Measurements from ENCODE around the gene GRM7.

GRM7 gene

GRCh38 chr3:7589526-7589925 is 728.6 kb downstream of the GRM7 start:
- TF ChIP-seq, protein P1, sequence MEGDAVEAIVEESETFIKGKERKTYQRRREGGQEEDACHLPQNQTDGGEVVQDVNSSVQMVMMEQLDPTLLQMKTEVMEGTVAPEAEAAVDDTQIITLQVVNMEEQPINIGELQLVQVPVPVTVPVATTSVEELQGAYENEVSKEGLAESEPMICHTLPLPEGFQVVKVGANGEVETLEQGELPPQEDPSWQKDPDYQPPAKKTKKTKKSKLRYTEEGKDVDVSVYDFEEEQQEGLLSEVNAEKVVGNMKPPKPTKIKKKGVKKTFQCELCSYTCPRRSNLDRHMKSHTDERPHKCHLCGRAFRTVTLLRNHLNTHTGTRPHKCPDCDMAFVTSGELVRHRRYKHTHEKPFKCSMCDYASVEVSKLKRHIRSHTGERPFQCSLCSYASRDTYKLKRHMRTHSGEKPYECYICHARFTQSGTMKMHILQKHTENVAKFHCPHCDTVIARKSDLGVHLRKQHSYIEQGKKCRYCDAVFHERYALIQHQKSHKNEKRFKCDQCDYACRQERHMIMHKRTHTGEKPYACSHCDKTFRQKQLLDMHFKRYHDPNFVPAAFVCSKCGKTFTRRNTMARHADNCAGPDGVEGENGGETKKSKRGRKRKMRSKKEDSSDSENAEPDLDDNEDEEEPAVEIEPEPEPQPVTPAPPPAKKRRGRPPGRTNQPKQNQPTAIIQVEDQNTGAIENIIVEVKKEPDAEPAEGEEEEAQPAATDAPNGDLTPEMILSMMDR (IDR thresholded peaks at IDR 0.05; ENCODE audit: low read depth, low read length, missing control alignments): no peak
- DNase-seq (ENCODE audit: low read depth): no peak
- in situ Hi-C loops (cut with HindIII; ENCODE audit: low sequenced_read_pairs): no loop called here
- no peak overlapping the region for H3K4me3 ChIP-seq (ENCODE audit: low read depth, low read length)

DNA sequence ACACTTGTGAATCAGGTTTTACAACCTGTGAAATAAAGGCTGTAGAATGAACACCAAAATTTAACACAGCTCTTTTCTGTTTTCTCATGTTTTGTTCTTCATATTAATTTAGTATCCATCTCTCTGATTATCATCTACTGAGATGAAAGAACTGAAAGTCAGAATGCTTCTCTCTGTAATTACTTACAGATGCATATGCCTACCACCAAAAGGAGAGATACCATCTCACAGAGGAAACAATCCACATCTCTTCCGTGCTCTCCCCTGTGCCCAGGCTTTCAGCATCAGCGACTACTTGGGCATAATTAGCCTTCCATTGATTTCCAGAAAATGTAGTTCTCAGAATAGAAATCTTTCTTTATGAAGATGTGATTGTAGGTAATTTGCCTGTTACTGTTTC is 741.4 kb downstream of the GRM7 start:
- DNase-seq (ENCODE audit: low read depth): no peak
- TF ChIP-seq, protein P1 (IDR thresholded peaks at IDR 0.05; ENCODE audit: low read depth, low read length, missing control alignments): no peak
- in situ Hi-C loops (cut with HindIII; ENCODE audit: low sequenced_read_pairs): no loop called here
- H3K4me3 ChIP-seq (ENCODE audit: low read depth, low read length): no peak overlapping the region

GRCh38 chr3:7607083-7607482 is 746.2 kb downstream of the GRM7 start:
- TF ChIP-seq, protein P1 (IDR thresholded peaks at IDR 0.05; ENCODE audit: low read depth, low read length, missing control alignments): no peak
- in situ Hi-C loops (cut with HindIII; ENCODE audit: low sequenced_read_pairs): no loop called here
- no peak overlapping the region for H3K4me3 ChIP-seq (ENCODE audit: low read depth, low read length)

GRCh38 chr3:7607676-7608075 is 746.8 kb downstream of the GRM7 start:
- no peak for DNase-seq (ENCODE audit: low read depth)
- TF ChIP-seq, protein P1 (IDR thresholded peaks at IDR 0.05; ENCODE audit: low read depth, low read length, missing control alignments): no peak
- in situ Hi-C loops (cut with HindIII; ENCODE audit: low sequenced_read_pairs): no loop called here
- H3K4me3 ChIP-seq (ENCODE audit: low read depth, low read length): no peak overlapping the region

More at GRCh38 chr3:7607083-7607482, 746.2 kb downstream of the GRM7 start:
- no peak for DNase-seq (ENCODE audit: low read depth)

DNA sequence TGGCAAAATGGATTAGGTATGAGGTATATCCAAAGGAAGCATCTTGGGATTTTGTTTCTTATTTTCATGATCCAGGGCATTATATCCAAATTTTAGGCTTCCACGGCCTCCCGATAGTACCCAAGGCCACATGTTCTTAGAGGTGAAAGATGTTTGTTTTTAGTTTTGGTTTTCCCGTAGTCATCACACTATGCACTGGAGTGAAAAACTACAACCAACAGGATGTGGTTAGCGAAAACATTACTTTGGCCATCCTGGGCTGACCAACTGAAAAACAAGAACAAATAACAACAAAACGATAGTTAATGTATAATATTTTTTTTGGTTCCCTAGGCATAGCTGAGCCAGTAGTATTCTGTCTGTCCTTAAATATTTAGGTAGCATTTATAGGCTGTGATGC is 749.7 kb downstream of the GRM7 start:
- no peak for DNase-seq (ENCODE audit: low read depth)
- TF ChIP-seq, protein P1 (IDR thresholded peaks at IDR 0.05; ENCODE audit: low read depth, low read length, missing control alignments): no peak
- no peak overlapping the region for H3K4me3 ChIP-seq (ENCODE audit: low read depth, low read length)
- in situ Hi-C loops (cut with HindIII; ENCODE audit: low sequenced_read_pairs): no loop called here

GRCh38 chr3:7615043-7615442 is 754.1 kb downstream of the GRM7 start:
- in situ Hi-C loops (cut with HindIII; ENCODE audit: low sequenced_read_pairs): no loop called here
- no peak overlapping the region for H3K4me3 ChIP-seq (ENCODE audit: low read depth, low read length)
- TF ChIP-seq, protein P1 (IDR thresholded peaks at IDR 0.05; ENCODE audit: low read depth, low read length, missing control alignments): no peak
- DNase-seq (ENCODE audit: low read depth): no peak

DNA sequence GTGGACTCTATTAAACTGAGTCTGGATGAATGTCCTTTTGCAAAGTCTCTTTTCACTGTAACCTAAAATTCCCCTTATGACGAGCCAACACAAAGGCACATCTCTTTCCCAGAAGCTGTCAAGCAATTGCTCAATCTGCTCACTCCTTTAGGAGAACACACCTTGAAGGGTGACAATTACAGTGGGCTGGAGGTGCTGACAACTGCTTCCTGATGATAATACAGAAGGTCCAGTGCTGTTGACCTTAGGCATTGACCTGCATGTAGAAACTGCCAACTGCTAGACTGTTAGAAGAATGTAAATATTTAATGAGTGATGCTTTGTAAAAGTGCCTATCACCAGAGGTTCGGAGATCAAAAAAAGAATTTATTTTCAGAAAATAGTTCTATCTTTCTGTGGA is 757.7 kb downstream of the GRM7 start:
- in situ Hi-C loops (cut with HindIII; ENCODE audit: low sequenced_read_pairs): no loop called here
- H3K4me3 ChIP-seq (ENCODE audit: low read depth, low read length): no peak overlapping the region
- DNase-seq (ENCODE audit: low read depth): no peak
- TF ChIP-seq, protein P1 (IDR thresholded peaks at IDR 0.05; ENCODE audit: low read depth, low read length, missing control alignments): no peak
